HCT116 (cell line): Measurements from ENCODE around the gene ABCD1. TPM values are rescaled to one million over a fixed set of nuclear protein-coding genes. Genes with fewer than 3 reads are reported as not detected.

Source experiments
- ATAC-seq: fragments of 200-7000 bp; cut with Tn5 transposase; 2 replicates; pipeline ENCODE4 v1.9.1; 2020; ENCODE audit warnings: mild to moderate bottlenecking, moderate library complexity
- BruUV-seq: library from RNA; stranded (reverse); fragments of 400-500 nt; replicated peaks from 2 replicates; lab custom pipeline; 2021; lab: Mats Ljungman, UMichigan
- CTCF ChIA-PET: fragments of 300-600 bp; sonication (Branson Sonifier 250); formaldehyde crosslinking; loops from one replicate; lab custom pipeline; 2021; ENCODE audit warnings: antibody characterized with exemption; lab: Charles Lee
- POLR2A ChIA-PET: fragments of 300-600, 350-600 bp; sonication (Branson Sonifier 250); formaldehyde crosslinking; loops from one replicate; lab custom pipeline; 2021; ENCODE audit warnings: antibody characterized with exemption; lab: Charles Lee
- RAD21 ChIA-PET, 2 experiments: fragments of 300-600 bp; sonication (Branson Sonifier 250); formaldehyde crosslinking; loops; one replicate each; lab custom pipeline; 2023; ENCODE audit warnings: low total read pairs in 2 of 2; ENCODE audit not compliant: uncharacterized antibody in 2 of 2, unreplicated experiment in 2 of 2, low non-redundant PET in 1 of 2; lab: Charles Lee
- DNase-seq: peaks from one replicate; pipeline ENCODE4 v3.0.0-alpha.2; 2010; ENCODE audit warnings: low read depth, low spot score
- H2AFZ ChIP-seq: fragments of 200-600 bp; shearing (Covaris generic), sonication (generic); 2 replicates; pipeline ENCODE4 v1.6.1; 2017; ENCODE audit warnings: low read depth, mixed run types, mixed read lengths, antibody characterized with exemption, low read length; ENCODE audit not compliant: poor library complexity, severe bottlenecking
- H3K27ac ChIP-seq: 2 replicates; pipeline ENCODE4 v1.5.1; 2012; ENCODE audit warnings: low read depth, low read length
- H3K27me3 ChIP-seq: fragments of 200-600 bp; sonication (generic); 2 replicates; pipeline ENCODE4 v1.6.1; 2016; ENCODE audit warnings: mixed run types, low read length, mixed read lengths; ENCODE audit not compliant: insufficient read depth
- H3K36me3 ChIP-seq, 2 experiments: fragments of 200-500 bp in 1 of 2; fragments of 200-600 bp in 1 of 2; sonication (Bioruptor generic) in 1 of 2; sonication (generic) in 1 of 2; 2 replicates each; pipeline versions ENCODE4 v1.5.1 to v1.6.1; 2014 to 2016; ENCODE audit warnings: low read length in 2 of 2, inconsistent platforms in 1 of 2, mixed read lengths in 1 of 2, mixed run types in 1 of 2; ENCODE audit not compliant: insufficient read depth in 2 of 2, control insufficient read depth in 1 of 2
- H3K4me1 ChIP-seq, 2 experiments: fragments of 200-600 bp in 1 of 2; sonication (generic) in 1 of 2; 2 replicates each; pipeline versions ENCODE4 v1.5.1 to v1.6.1; 2012 to 2017; ENCODE audit warnings: low read length in 2 of 2, inconsistent platforms in 1 of 2, mild to moderate bottlenecking in 1 of 2, mixed read lengths in 1 of 2, mixed run types in 1 of 2, moderate library complexity in 1 of 2; ENCODE audit not compliant: insufficient read depth in 2 of 2, control insufficient read depth in 1 of 2
- H3K4me2 ChIP-seq: fragments of 200-600 bp; sonication (generic); 2 replicates; pipeline ENCODE4 v1.6.1; 2017; ENCODE audit warnings: mixed run types, low read length, mixed read lengths
- H3K4me3 ChIP-seq, 2 experiments: fragments of 200-600 bp in 1 of 2; sonication (generic) in 1 of 2; replicated peaks in 1 of 2; 2 replicates each; pipeline ENCODE4 v1.5.1; 2011 to 2016; ENCODE audit warnings: low read length in 2 of 2, control low read depth in 1 of 2, low read depth in 1 of 2, mild to moderate bottlenecking in 1 of 2, mixed read lengths in 1 of 2, mixed run types in 1 of 2
- H3K79me2 ChIP-seq: fragments of 200-600 bp; sonication (generic); 2 replicates; pipeline ENCODE4 v1.6.1; 2017; ENCODE audit warnings: mild to moderate bottlenecking, mixed run types, low read length, moderate library complexity, mixed read lengths; ENCODE audit not compliant: insufficient read depth
- H3K9ac ChIP-seq: fragments of 200-600 bp; sonication (generic); 2 replicates; pipeline ENCODE4 v1.6.1; 2016; ENCODE audit warnings: low read length, mixed read lengths
- H3K9me2 ChIP-seq: fragments of 200-600 bp; sonication (generic), shearing (Covaris generic); 2 replicates; pipeline ENCODE4 v1.6.1; 2017; ENCODE audit warnings: mixed run types, mild to moderate bottlenecking, moderate library complexity; ENCODE audit not compliant: insufficient read depth
- H3K9me3 ChIP-seq, 2 experiments: fragments of 200-500 bp in 1 of 2; fragments of 200-600 bp in 1 of 2; sonication (Bioruptor generic) in 1 of 2; sonication (generic) in 1 of 2; 2 replicates each; pipeline ENCODE4 v1.6.1; 2014 to 2017; ENCODE audit warnings: low read length in 2 of 2, mixed read lengths in 2 of 2, inconsistent platforms in 1 of 2, low read depth in 1 of 2, mild to moderate bottlenecking in 1 of 2, mixed run types in 1 of 2, moderate library complexity in 1 of 2; ENCODE audit not compliant: control insufficient read depth in 1 of 2, insufficient read depth in 1 of 2
- H4K20me1 ChIP-seq: fragments of 200-600 bp; sonication (generic), shearing (Covaris generic); 2 replicates; pipeline ENCODE4 v1.6.1; 2017; ENCODE audit warnings: mixed run types, mild to moderate bottlenecking, moderate library complexity; ENCODE audit not compliant: insufficient read depth
- CBX3 ChIP-seq: IDR thresholded peaks from 2 replicates; pipeline ENCODE4 v1.6.1; 2012; ENCODE audit warnings: low read depth
- CTCF ChIP-seq, 3 experiments: fragments of 200-600 bp in 1 of 3; sonication (generic) in 1 of 3; IDR thresholded peaks in 2 of 3; conservative IDR thresholded peaks in 1 of 3; 2 replicates each; pipeline ENCODE4 v1.5.1; 2012 to 2017; ENCODE audit warnings: low read depth in 2 of 3, low read length in 2 of 3, antibody characterized with exemption in 1 of 3, borderline replicate concordance in 1 of 3, control low read depth in 1 of 3, mild to moderate bottlenecking in 1 of 3, mixed read lengths in 1 of 3, mixed run types in 1 of 3, moderate library complexity in 1 of 3; ENCODE audit not compliant: insufficient read depth in 1 of 3
- EZH2 ChIP-seq: fragments of 200-600 bp; sonication (generic); IDR thresholded peaks from 2 replicates; pipeline ENCODE4 v1.6.1; 2017; ENCODE audit warnings: antibody characterized with exemption, mixed run types
- JUND ChIP-seq: IDR thresholded peaks from 2 replicates; pipeline ENCODE4 v1.6.1; 2012
- POLR2AphosphoS5 ChIP-seq: IDR thresholded peaks from 2 replicates; pipeline ENCODE4 v1.6.1; 2011; ENCODE audit warnings: mild to moderate bottlenecking, low read depth, low read length, moderate library complexity
- SIN3A ChIP-seq: IDR thresholded peaks from 2 replicates; pipeline ENCODE4 v1.6.1; 2012; ENCODE audit warnings: low read depth
- SRF ChIP-seq: IDR thresholded peaks from 2 replicates; pipeline ENCODE4 v1.6.1; 2012; ENCODE audit warnings: low read depth
- ZFX ChIP-seq: fragments of 450-650 bp; IDR thresholded peaks from 2 replicates; pipeline ENCODE4 v1.6.1; 2017
- ZNF274 ChIP-seq: fragments of 200-500 bp; sonication (Bioruptor generic); IDR thresholded peaks from 2 replicates; pipeline ENCODE4 v1.6.1; 2014; ENCODE audit warnings: mild to moderate bottlenecking, low read depth, low read length, inconsistent platforms
- intact Hi-C: fragments of 100-400 bp; cut with micrococcal nuclease; formaldehyde crosslinking; loops from 2 replicates; pipeline ENCODE4 v1.10.0; 2022
- total RNA-seq: library from RNA; stranded (reverse); gene quantifications from one replicate; pipeline ENCODE4 v1.2.1, GENCODE V29; 2021; ENCODE audit not compliant: unreplicated experiment
- TF ChIP-seq, protein P1 (sequence below): IDR thresholded peaks from 2 replicates; pipeline ENCODE4 v1.6.1; 2012

The ABCD1 gene
- total RNA-seq, 1 experiment from 2014 or later: 7.1 TPM

DNA sequence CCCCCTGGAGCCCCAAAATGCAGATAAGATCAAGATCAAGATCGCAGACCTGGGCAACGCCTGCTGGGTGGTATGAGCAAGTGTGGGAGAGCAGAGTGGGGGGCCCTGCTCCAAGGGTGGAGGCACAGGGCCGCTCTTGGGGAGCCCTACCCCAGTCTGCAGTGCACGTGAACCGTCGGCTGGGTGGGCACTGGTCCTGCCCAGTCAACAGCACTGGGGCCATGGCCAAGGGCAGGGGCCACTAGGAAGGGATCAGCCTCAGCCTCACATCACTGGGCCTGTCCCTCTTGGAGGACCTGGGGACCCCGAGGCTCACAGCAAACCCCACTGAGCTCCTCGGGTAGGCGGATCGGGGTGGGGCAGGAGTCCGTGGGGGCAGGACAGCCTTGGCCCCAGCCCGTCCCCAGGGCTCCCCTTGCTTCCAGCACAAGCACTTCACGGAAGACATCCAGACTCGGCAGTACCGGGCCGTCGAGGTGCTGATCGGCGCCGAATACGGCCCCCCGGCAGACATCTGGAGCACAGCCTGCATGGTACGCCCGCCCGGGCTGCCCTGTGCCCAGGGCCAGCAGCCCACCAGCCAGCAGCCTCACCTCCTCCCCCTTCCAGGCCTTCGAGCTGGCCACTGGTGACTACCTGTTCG lies 59.8 kb downstream of the ABCD1 start:
- ChIA-PET POLR2A (no interaction called here), CTCF (no interaction called here), RAD21 (no interaction called here)
- DNase-seq: no peak
- H4K20me1 ChIP-seq: no peaks in the 10 kb centered on the region
- H3K36me3 ChIP-seq: no peaks in the 10 kb centered on the region; a peak in 1 of 4 replicates
- intact Hi-C loops: no loop called here
- BruUV-seq: no TSS peak
- H3K79me2 ChIP-seq: no peaks in the 10 kb centered on the region
- H3K4me1 ChIP-seq: no peaks in the 10 kb centered on the region
- TF ChIP-seq CBX3 (no peak), CTCF (IDR thresholded peaks at IDR 0.05 in 2 of 3, conservative IDR thresholded peaks at IDR 0.05 in 1 of 3; ENCODE audit: borderline replicate concordance in 1 of 3, insufficient read depth in 1 of 3, low read depth in 2 of 3, low read length in 2 of 3) (no peak), SIN3A (no peak), EZH2 (no peak), ZNF274 (no peak), SRF (no peak), JUND (no peak), POLR2AphosphoS5 (no peak), ZFX (no peak)
- TF ChIP-seq, protein P1, sequence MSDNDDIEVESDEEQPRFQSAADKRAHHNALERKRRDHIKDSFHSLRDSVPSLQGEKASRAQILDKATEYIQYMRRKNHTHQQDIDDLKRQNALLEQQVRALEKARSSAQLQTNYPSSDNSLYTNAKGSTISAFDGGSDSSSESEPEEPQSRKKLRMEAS: no peak
- no peak overlapping the region for H3K27ac ChIP-seq
- ATAC-seq: no peak
- no peaks in the 10 kb centered on the region for H3K9me3 ChIP-seq
- no peaks in the 10 kb centered on the region for H3K9me2 ChIP-seq
- H3K4me2 ChIP-seq: no peak overlapping the region
- H3K27me3 ChIP-seq: no peaks in the 10 kb centered on the region
- no peak overlapping the region for H3K4me3 ChIP-seq
- H3K9ac ChIP-seq: no peak overlapping the region
- H2AFZ ChIP-seq: no peak overlapping the region
